Measurements from ENCODE around the gene NAP1L4.

NAP1L4 gene

GRCh38 chr11:2992234-2992996 is at the start of gene NAP1L4:
Gene NAP1L4, minus strand, starts transcription at chr11:2992329. Its CDS starts 13,109 bp downstream, at chr11:2979220.
- DNase-seq (ENCODE audit: low read depth, low spot score) = peak; percentile 98
- Histone ChIP-seq H3K9me3 (ENCODE audit: control insufficient read depth, insufficient read depth, low read length) (no peaks in the 10 kb centered on the region), H3K36me3 (ENCODE audit: control insufficient read depth, insufficient read depth, low read length) (no peaks in the 10 kb centered on the region), H3K27ac (ENCODE audit: low read length) (no peak within 1 kb of the TSS), H3K4me1 (ENCODE audit: control insufficient read depth, insufficient read depth, low read length) (0 out of 2 replicates have a peak, but pooled peaks cover 2% of the 10 kb centered on the region), H3K27me3 (ENCODE audit: control insufficient read depth, insufficient read depth, low read length) (no peaks in the 10 kb centered on the region), H3K4me3 (ENCODE audit: low read length) (peak within 1 kb of the TSS; percentile 62)
- WGBS (ENCODE audit: insufficient coverage, insufficient read length) = no CpG with 5 or more reads among the region's 77 CpGs

- no peak for DNase-seq (ENCODE audit: low read depth, low spot score)
- WGBS (ENCODE audit: insufficient coverage, insufficient read length) = no CpG with 5 or more reads among the region's 9 CpGs
- H3K9me3 ChIP-seq (ENCODE audit: control insufficient read depth, insufficient read depth, low read length) = no peaks in the 10 kb centered on the region
- no peak overlapping the region for H3K4me3 ChIP-seq (ENCODE audit: low read length)
- no peaks in the 10 kb centered on the region for H3K27me3 ChIP-seq (ENCODE audit: control insufficient read depth, insufficient read depth, low read length)
- H3K36me3 ChIP-seq (ENCODE audit: control insufficient read depth, insufficient read depth, low read length) = peaks cover 35% of the 10 kb centered on the region
- H3K27ac ChIP-seq (ENCODE audit: low read length) = no peak overlapping the region
- H3K4me1 ChIP-seq (ENCODE audit: control insufficient read depth, insufficient read depth, low read length) = no peaks in the 10 kb centered on the region
These were observed 48.8 kb upstream of the NAP1L4 start for GRCh38 chr11:3040881-3041280.

DNA sequence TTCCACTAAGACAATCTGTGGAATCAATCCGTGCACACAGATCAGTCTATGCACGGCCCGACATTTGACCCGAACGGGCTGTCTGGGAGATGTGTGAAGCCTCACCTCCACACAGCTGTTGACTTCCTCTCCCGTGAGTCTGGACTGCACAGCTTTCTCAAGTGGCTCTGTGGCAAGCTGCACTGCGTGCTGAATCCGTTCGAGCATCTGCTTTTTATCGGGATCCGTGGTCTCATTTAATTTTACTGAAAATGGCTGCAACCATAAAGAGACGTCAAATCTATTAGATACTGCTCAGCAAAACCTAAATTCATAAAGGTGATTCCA is 45.8 kb upstream of the NAP1L4 start:
- Histone ChIP-seq H3K4me1 (ENCODE audit: control insufficient read depth, insufficient read depth, low read length) (no peaks in the 10 kb centered on the region), H3K36me3 (ENCODE audit: control insufficient read depth, insufficient read depth, low read length) (peaks cover 37% of the 10 kb centered on the region), H3K27ac (ENCODE audit: low read length) (no peak overlapping the region), H3K27me3 (ENCODE audit: control insufficient read depth, insufficient read depth, low read length) (no peaks in the 10 kb centered on the region), H3K9me3 (ENCODE audit: control insufficient read depth, insufficient read depth, low read length) (no peaks in the 10 kb centered on the region), H3K4me3 (ENCODE audit: low read length) (no peak overlapping the region)
- no CpG with 5 or more reads among the region's 12 CpGs for WGBS (ENCODE audit: insufficient coverage, insufficient read length)
- DNase-seq (ENCODE audit: low read depth, low spot score) = no peak

DNA sequence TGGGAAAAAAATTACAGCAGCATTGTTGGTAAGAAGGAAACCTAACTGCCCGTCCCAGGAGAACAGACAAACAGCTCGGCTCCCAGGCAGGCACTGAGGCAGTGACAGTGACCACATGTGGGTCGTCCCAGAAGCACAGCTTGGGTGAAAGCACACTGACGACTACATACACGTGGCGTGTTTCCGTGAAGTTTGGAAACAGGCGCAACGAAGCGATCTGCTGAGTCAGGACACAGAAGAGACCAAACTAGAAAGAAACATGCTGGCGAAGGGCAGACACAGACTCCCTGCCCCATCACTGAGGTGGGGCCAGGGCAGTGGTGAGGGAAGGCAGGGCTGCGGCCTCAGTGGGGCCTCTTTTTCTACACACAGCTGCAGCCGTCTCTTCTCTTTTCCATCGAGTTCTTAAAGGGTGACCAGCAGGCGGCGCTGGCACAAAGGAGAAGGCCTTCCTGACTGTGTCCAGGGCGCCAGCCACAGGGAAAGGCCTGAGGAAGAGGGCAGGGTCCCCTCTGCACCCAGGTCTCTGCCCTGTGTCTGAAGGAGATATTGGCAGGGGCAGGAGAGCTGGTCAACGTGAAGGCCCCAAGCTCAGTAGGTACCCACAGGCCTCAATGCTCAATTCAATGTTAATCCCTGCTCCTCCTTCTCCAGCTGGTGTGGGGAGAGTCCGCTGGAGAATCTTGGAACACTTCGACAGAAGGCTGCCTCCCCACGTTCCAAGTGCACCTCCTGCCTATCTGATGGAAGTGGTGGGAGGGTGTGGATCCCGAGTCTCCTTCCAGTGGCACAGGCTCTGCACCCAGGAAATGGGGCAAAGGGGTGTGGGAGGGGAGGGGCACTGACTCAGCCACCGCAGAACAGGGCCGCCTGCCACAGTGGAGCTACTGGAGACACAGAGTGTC is 45.2 kb upstream of the NAP1L4 start:
- Histone ChIP-seq H3K9me3 (ENCODE audit: control insufficient read depth, insufficient read depth, low read length) (no peaks in the 10 kb centered on the region), H3K27ac (ENCODE audit: low read length) (no peak overlapping the region), H3K4me3 (ENCODE audit: low read length) (no peak overlapping the region), H3K36me3 (ENCODE audit: control insufficient read depth, insufficient read depth, low read length) (peaks cover 37% of the 10 kb centered on the region), H3K27me3 (ENCODE audit: control insufficient read depth, insufficient read depth, low read length) (no peaks in the 10 kb centered on the region), H3K4me1 (ENCODE audit: control insufficient read depth, insufficient read depth, low read length) (no peaks in the 10 kb centered on the region)
- DNase-seq (ENCODE audit: low read depth, low spot score) = no peak
- WGBS (ENCODE audit: insufficient coverage, insufficient read length) = no CpG with 5 or more reads among the region's 24 CpGs

- DNase-seq (ENCODE audit: low read depth, low spot score) = no peak
- Histone ChIP-seq H3K4me3 (ENCODE audit: low read length) (no peak overlapping the region), H3K4me1 (ENCODE audit: control insufficient read depth, insufficient read depth, low read length) (no peaks in the 10 kb centered on the region), H3K27me3 (ENCODE audit: control insufficient read depth, insufficient read depth, low read length) (no peaks in the 10 kb centered on the region), H3K9me3 (ENCODE audit: control insufficient read depth, insufficient read depth, low read length) (no peaks in the 10 kb centered on the region), H3K36me3 (ENCODE audit: control insufficient read depth, insufficient read depth, low read length) (peaks cover 30% of the 10 kb centered on the region), H3K27ac (ENCODE audit: low read length) (no peak overlapping the region)
- WGBS (ENCODE audit: insufficient coverage, insufficient read length) = no CpG with 5 or more reads among the region's 5 CpGs
These were observed 44.3 kb upstream of the NAP1L4 start for GRCh38 chr11:3036419-3036818.

- no peak for DNase-seq (ENCODE audit: low read depth, low spot score)
- no peaks in the 10 kb centered on the region for H3K27me3 ChIP-seq (ENCODE audit: control insufficient read depth, insufficient read depth, low read length)
- H3K4me3 ChIP-seq (ENCODE audit: low read length) = no peak overlapping the region
- no peaks in the 10 kb centered on the region for H3K9me3 ChIP-seq (ENCODE audit: control insufficient read depth, insufficient read depth, low read length)
- H3K27ac ChIP-seq (ENCODE audit: low read length) = no peak overlapping the region
- H3K4me1 ChIP-seq (ENCODE audit: control insufficient read depth, insufficient read depth, low read length) = no peaks in the 10 kb centered on the region
- peaks cover 25% of the 10 kb centered on the region for H3K36me3 ChIP-seq (ENCODE audit: control insufficient read depth, insufficient read depth, low read length)
These were observed 43.2 kb upstream of the NAP1L4 start for GRCh38 chr11:3035333-3035732.

DNA sequence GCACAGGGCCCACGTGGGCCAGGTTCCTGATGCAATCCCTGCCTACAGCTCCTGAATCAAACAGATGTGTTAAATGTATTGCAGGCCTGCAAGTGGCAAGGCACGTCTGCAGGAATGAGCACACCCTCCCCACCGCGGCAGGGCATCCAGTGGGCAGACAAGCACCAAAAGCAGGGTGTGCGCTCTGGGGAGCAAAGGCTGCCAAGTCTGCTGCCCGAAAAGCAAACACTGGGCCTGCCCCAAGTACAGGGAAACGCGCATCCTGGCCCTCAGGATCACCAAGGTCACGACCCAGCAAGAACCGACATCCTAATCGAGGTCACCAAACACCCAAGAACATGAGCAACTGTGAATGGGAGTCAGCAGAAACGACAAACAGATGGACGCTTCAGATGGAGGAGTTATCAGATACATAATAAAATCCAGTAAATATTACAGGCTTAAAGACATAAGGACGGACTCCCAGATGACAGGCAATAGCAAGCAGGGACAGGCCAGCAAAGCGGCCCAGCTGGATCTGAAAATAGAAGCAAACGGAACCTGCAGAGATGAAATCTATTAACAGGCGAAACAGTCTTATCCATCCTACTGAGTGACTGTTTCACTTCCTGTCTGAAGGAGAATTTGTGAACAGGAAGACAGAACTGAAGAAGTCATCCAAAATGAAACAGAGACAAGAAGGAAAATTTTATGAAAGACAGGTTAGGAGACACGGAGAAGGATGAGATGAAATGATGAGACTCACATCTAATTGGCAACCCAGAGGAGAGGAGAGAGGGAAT is 38.4 kb upstream of the NAP1L4 start:
- DNase-seq (ENCODE audit: low read depth, low spot score) = no peak
- no CpG with 5 or more reads among the region's 18 CpGs for WGBS (ENCODE audit: insufficient coverage, insufficient read length)
- Histone ChIP-seq H3K27ac (ENCODE audit: low read length) (no peak overlapping the region), H3K27me3 (ENCODE audit: control insufficient read depth, insufficient read depth, low read length) (no peaks in the 10 kb centered on the region), H3K4me3 (ENCODE audit: low read length) (no peak overlapping the region), H3K9me3 (ENCODE audit: control insufficient read depth, insufficient read depth, low read length) (no peaks in the 10 kb centered on the region), H3K4me1 (ENCODE audit: control insufficient read depth, insufficient read depth, low read length) (no peaks in the 10 kb centered on the region), H3K36me3 (ENCODE audit: control insufficient read depth, insufficient read depth, low read length) (peaks cover 31% of the 10 kb centered on the region)

- Histone ChIP-seq H3K4me1 (ENCODE audit: control insufficient read depth, insufficient read depth, low read length) (no peaks in the 10 kb centered on the region), H3K27ac (ENCODE audit: low read length) (no peak overlapping the region), H3K9me3 (ENCODE audit: control insufficient read depth, insufficient read depth, low read length) (no peaks in the 10 kb centered on the region), H3K4me3 (ENCODE audit: low read length) (no peak overlapping the region), H3K36me3 (ENCODE audit: control insufficient read depth, insufficient read depth, low read length) (peaks cover 32% of the 10 kb centered on the region), H3K27me3 (ENCODE audit: control insufficient read depth, insufficient read depth, low read length) (no peaks in the 10 kb centered on the region)
- WGBS (ENCODE audit: insufficient coverage, insufficient read length) = no CpG with 5 or more reads among the region's 9 CpGs
- no peak for DNase-seq (ENCODE audit: low read depth, low spot score)
These were observed 36.7 kb upstream of the NAP1L4 start for GRCh38 chr11:3028813-3029212.

DNA sequence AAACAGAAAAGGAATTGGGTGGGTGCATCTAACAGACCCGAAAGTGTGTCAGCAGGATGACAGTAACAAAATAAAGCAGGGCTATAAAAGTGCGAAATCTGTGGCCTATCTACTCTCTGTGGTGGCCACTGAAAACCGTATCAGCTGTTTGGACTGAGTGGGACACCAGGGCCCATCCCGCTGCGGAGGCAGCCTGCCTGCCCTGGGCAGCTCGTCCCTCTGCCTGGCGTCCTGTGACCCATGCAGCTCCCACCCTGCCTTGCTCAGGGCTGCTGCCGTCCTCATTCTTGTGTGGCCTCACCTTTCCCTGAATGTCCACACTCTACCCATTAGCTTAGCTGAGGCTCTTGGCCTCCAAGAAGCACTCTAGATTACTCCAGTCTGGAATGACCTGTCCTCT is 34.7 kb upstream of the NAP1L4 start:
- H3K4me3 ChIP-seq (ENCODE audit: low read length) = no peak overlapping the region
- H3K27ac ChIP-seq (ENCODE audit: low read length) = no peak overlapping the region
- H3K4me1 ChIP-seq (ENCODE audit: control insufficient read depth, insufficient read depth, low read length) = no peaks in the 10 kb centered on the region
- DNase-seq (ENCODE audit: low read depth, low spot score) = no peak
- peaks cover 35% of the 10 kb centered on the region for H3K36me3 ChIP-seq (ENCODE audit: control insufficient read depth, insufficient read depth, low read length)
- no CpG with 5 or more reads among the region's 8 CpGs for WGBS (ENCODE audit: insufficient coverage, insufficient read length)
- no peaks in the 10 kb centered on the region for H3K27me3 ChIP-seq (ENCODE audit: control insufficient read depth, insufficient read depth, low read length)
- H3K9me3 ChIP-seq (ENCODE audit: control insufficient read depth, insufficient read depth, low read length) = no peaks in the 10 kb centered on the region

GRCh38 chr11:3022982-3023381 is 30.9 kb upstream of the NAP1L4 start:
- no peaks in the 10 kb centered on the region for H3K9me3 ChIP-seq (ENCODE audit: control insufficient read depth, insufficient read depth, low read length)
- H3K4me1 ChIP-seq (ENCODE audit: control insufficient read depth, insufficient read depth, low read length) = no peaks in the 10 kb centered on the region
- H3K36me3 ChIP-seq (ENCODE audit: control insufficient read depth, insufficient read depth, low read length) = peaks cover 24% of the 10 kb centered on the region
- no CpG with 5 or more reads among the region's 4 CpGs for WGBS (ENCODE audit: insufficient coverage, insufficient read length)
- no peak for DNase-seq (ENCODE audit: low read depth, low spot score)
- no peak overlapping the region for H3K27ac ChIP-seq (ENCODE audit: low read length)
- no peak overlapping the region for H3K4me3 ChIP-seq (ENCODE audit: low read length)
- H3K27me3 ChIP-seq (ENCODE audit: control insufficient read depth, insufficient read depth, low read length) = no peaks in the 10 kb centered on the region
